ENCODE data around the gene PTPRT.

The PTPRT gene

DNA sequence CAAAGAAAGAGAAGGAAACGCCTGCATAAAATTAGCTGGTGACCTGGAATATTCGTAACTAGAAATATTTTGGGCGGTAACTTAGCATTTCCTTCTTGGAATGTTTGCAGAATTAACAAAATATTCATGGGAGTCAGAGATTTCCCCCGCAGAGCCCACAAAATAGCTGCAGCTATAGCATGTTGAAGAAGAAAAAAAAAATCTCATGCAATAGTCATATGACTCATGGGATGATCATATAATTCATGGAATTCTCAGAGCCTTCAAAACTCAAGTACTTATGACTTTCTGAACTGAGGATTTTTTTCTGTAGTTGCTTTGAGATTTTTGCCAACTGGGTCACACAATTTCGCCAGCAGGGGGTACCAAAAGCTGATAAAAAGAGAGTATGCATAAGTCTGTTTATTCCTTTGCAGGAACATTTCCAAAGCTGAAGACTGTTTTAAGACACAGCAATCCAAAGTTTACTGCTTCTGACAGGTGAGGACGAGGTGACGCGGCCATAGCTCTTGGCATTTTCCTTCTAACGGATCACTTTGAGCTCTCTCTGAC is 985.5 kb downstream of the PTPRT start:
- Histone ChIP-seq H2AK5ac (ENCODE audit: low read length, severe bottlenecking) (no peak overlapping the region), H2BK15ac (ENCODE audit: low read depth, poor library complexity, severe bottlenecking) (no peak overlapping the region), H3K4ac (ENCODE audit: low read depth in 1 of 2, low read length in 2 of 2) (no peak overlapping the region), H3K9ac (ENCODE audit: low read length) (no peak overlapping the region), H3K4me3 (ENCODE audit: insufficient read depth in 1 of 2, low read depth in 1 of 2, low read length in 2 of 2) (no peak overlapping the region), H2BK5ac (ENCODE audit: low read depth, low read length, poor library complexity, severe bottlenecking) (no peak overlapping the region), H3K27me3 (ENCODE audit: control insufficient read depth in 1 of 2, insufficient read depth in 1 of 2, low read length in 2 of 2) (no peaks in the 10 kb centered on the region), H4K8ac (ENCODE audit: low read length) (no peak overlapping the region), H3K18ac (ENCODE audit: low read depth in 1 of 2, low read length in 2 of 2) (no peak overlapping the region), H3K4me1 (ENCODE audit: control insufficient read depth, insufficient read depth, low read depth, low read length) (no peaks in the 10 kb centered on the region), H3K27ac (ENCODE audit: low read length, poor library complexity, severe bottlenecking) (no peak overlapping the region), H2BK120ac (ENCODE audit: low read depth, low read length) (no peak overlapping the region), H2BK12ac (ENCODE audit: low read length in 2 of 2) (no peak overlapping the region), H3K79me1 (replicated peaks; ENCODE audit: low read length, poor library complexity, severe bottlenecking) (no peaks in the 10 kb centered on the region), H3K9me3 (ENCODE audit: control insufficient read depth, low read length) (no peaks in the 10 kb centered on the region), H3K4me2 (ENCODE audit: low read length, poor library complexity, severe bottlenecking) (no peak overlapping the region), H3K14ac (ENCODE audit: low read length in 2 of 2) (no peak overlapping the region), H3K23ac (ENCODE audit: low read length in 2 of 2) (no peak overlapping the region), H2AFZ (ENCODE audit: low read depth, low read length) (no peak overlapping the region), H3K36me3 (ENCODE audit: control insufficient read depth in 1 of 2, insufficient read depth in 2 of 2, low read depth in 1 of 2, low read length in 2 of 2) (no peaks in the 10 kb centered on the region), H4K91ac (ENCODE audit: low read length) (no peak overlapping the region)
- WGBS, result 65% methylated on average over 8 of the region's 9 CpGs
- DNase-seq, result no peak

DNA sequence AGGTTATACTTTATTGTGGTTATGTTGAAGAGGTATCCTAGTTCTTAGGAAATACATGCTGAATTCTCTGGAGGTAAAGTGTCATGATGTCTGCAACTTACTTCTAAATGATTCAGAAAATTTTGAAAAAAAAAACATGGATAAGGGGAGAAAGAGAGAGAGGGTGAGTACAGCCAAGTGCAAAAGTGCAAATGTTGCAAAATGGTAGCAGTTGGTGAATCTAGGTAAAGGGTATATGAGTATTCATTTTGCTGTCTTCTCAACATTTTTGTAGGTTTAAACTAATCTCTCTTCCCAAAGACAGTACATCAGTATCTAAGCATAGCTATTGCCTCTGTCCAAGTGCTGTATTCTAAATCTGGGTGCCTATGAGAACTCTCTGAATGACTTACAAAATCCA is 992.1 kb downstream of the PTPRT start:
- Histone ChIP-seq H3K9me3 (ENCODE audit: control insufficient read depth, low read length) (no peaks in the 10 kb centered on the region), H4K8ac (ENCODE audit: low read length) (no peak overlapping the region), H3K18ac (ENCODE audit: low read depth in 1 of 2, low read length in 2 of 2) (no peak overlapping the region), H3K36me3 (ENCODE audit: control insufficient read depth in 1 of 2, insufficient read depth in 2 of 2, low read depth in 1 of 2, low read length in 2 of 2) (no peaks in the 10 kb centered on the region), H3K14ac (ENCODE audit: low read length in 2 of 2) (no peak overlapping the region), H3K27ac (ENCODE audit: low read length, poor library complexity, severe bottlenecking) (no peak overlapping the region), H2BK15ac (ENCODE audit: low read depth, poor library complexity, severe bottlenecking) (no peak overlapping the region), H3K4me2 (ENCODE audit: low read length, poor library complexity, severe bottlenecking) (no peak overlapping the region), H2BK120ac (ENCODE audit: low read depth, low read length) (no peak overlapping the region), H3K4me1 (ENCODE audit: control insufficient read depth, insufficient read depth, low read depth, low read length) (no peaks in the 10 kb centered on the region), H3K9ac (ENCODE audit: low read length) (no peak overlapping the region), H2AK5ac (ENCODE audit: low read length, severe bottlenecking) (no peak overlapping the region), H2BK12ac (ENCODE audit: low read length in 2 of 2) (no peak overlapping the region), H2BK5ac (ENCODE audit: low read depth, low read length, poor library complexity, severe bottlenecking) (no peak overlapping the region), H3K23ac (ENCODE audit: low read length in 2 of 2) (no peak overlapping the region), H3K27me3 (ENCODE audit: control insufficient read depth in 1 of 2, insufficient read depth in 1 of 2, low read length in 2 of 2) (no peaks in the 10 kb centered on the region), H3K4ac (ENCODE audit: low read depth in 1 of 2, low read length in 2 of 2) (no peak overlapping the region), H4K91ac (ENCODE audit: low read length) (no peak overlapping the region), H3K4me3 (ENCODE audit: insufficient read depth in 1 of 2, low read depth in 1 of 2, low read length in 2 of 2) (no peak overlapping the region), H2AFZ (ENCODE audit: low read depth, low read length) (no peak overlapping the region), H3K79me1 (replicated peaks; ENCODE audit: low read length, poor library complexity, severe bottlenecking) (no peaks in the 10 kb centered on the region)
- no peak for DNase-seq

DNA sequence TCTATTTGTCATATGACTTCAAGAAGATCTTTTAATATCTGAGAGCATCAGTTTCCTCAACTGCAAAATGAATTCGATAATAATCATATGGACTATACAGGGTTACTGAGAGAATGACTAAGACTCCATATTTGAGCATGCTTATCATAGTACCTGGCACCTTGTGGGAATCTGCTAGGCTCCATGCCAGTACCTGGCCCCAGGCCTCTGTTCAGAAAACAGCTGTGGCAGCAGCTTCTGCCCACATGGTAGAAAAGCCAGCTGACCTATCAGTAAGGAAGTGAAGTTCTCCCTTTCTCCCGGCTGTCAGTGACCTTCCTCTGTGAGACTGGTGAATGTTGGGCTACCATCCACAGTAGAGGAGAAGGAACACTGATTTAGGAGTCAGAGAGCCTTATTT is 996.6 kb downstream of the PTPRT start:
- no peaks in the 10 kb centered on the region for H3K79me1 ChIP-seq (replicated peaks; ENCODE audit: low read length, poor library complexity, severe bottlenecking)
- no peak overlapping the region for H2BK5ac ChIP-seq (ENCODE audit: low read depth, low read length, poor library complexity, severe bottlenecking)
- no peak overlapping the region for H2BK15ac ChIP-seq (ENCODE audit: low read depth, poor library complexity, severe bottlenecking)
- H2BK120ac ChIP-seq (ENCODE audit: low read depth, low read length), result no peak overlapping the region
- H3K4ac ChIP-seq (ENCODE audit: low read depth in 1 of 2, low read length in 2 of 2), result no peak overlapping the region
- H3K4me1 ChIP-seq (ENCODE audit: control insufficient read depth, insufficient read depth, low read depth, low read length), result no peaks in the 10 kb centered on the region
- no peaks in the 10 kb centered on the region for H3K36me3 ChIP-seq (ENCODE audit: control insufficient read depth in 1 of 2, insufficient read depth in 2 of 2, low read depth in 1 of 2, low read length in 2 of 2)
- H3K14ac ChIP-seq (ENCODE audit: low read length in 2 of 2), result no peak overlapping the region
- no peak overlapping the region for H3K4me2 ChIP-seq (ENCODE audit: low read length, poor library complexity, severe bottlenecking)
- no peak overlapping the region for H4K91ac ChIP-seq (ENCODE audit: low read length)
- H3K9ac ChIP-seq (ENCODE audit: low read length), result no peak overlapping the region
- H2BK12ac ChIP-seq (ENCODE audit: low read length in 2 of 2), result no peak overlapping the region
- no peak overlapping the region for H3K23ac ChIP-seq (ENCODE audit: low read length in 2 of 2)
- no peaks in the 10 kb centered on the region for H3K9me3 ChIP-seq (ENCODE audit: control insufficient read depth, low read length)
- H2AFZ ChIP-seq (ENCODE audit: low read depth, low read length), result no peak overlapping the region
- 35% methylated on average over 2 of the region's 2 CpGs for WGBS
- no peaks in the 10 kb centered on the region for H3K27me3 ChIP-seq (ENCODE audit: control insufficient read depth in 1 of 2, insufficient read depth in 1 of 2, low read length in 2 of 2)
- DNase-seq, result no peak
- no peak overlapping the region for H3K4me3 ChIP-seq (ENCODE audit: insufficient read depth in 1 of 2, low read depth in 1 of 2, low read length in 2 of 2)
- H3K27ac ChIP-seq (ENCODE audit: low read length, poor library complexity, severe bottlenecking), result no peak overlapping the region
- no peak overlapping the region for H4K8ac ChIP-seq (ENCODE audit: low read length)
- no peak overlapping the region for H3K18ac ChIP-seq (ENCODE audit: low read depth in 1 of 2, low read length in 2 of 2)
- no peak overlapping the region for H2AK5ac ChIP-seq (ENCODE audit: low read length, severe bottlenecking)

DNA sequence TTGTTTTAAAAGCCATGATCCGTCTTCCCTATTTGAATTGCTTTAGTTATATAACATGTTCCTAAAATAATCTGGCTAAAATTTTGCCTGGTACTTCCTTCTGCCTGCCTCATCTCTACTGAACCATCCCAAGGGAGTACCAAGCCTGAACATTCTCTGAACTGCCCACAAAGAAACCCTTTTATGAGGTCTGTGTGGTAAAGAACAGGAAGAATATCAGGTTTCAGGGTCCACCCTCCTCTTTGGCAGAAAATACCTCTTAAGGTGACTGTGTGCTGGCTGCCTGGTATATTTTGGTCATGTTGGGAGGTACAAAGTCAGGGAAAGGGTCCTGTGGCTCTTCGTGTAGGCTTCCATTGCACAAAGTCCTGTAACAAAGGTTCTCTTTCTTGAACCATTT is 997.4 kb downstream of the PTPRT start:
- no peak overlapping the region for H3K4me3 ChIP-seq (ENCODE audit: insufficient read depth in 1 of 2, low read depth in 1 of 2, low read length in 2 of 2)
- no peak overlapping the region for H2AK5ac ChIP-seq (ENCODE audit: low read length, severe bottlenecking)
- H2BK12ac ChIP-seq (ENCODE audit: low read length in 2 of 2), result no peak overlapping the region
- H2BK120ac ChIP-seq (ENCODE audit: low read depth, low read length), result no peak overlapping the region
- H2BK5ac ChIP-seq (ENCODE audit: low read depth, low read length, poor library complexity, severe bottlenecking), result no peak overlapping the region
- H4K8ac ChIP-seq (ENCODE audit: low read length), result no peak overlapping the region
- no peak overlapping the region for H2AFZ ChIP-seq (ENCODE audit: low read depth, low read length)
- no peak overlapping the region for H2BK15ac ChIP-seq (ENCODE audit: low read depth, poor library complexity, severe bottlenecking)
- H3K27ac ChIP-seq (ENCODE audit: low read length, poor library complexity, severe bottlenecking), result no peak overlapping the region
- no peaks in the 10 kb centered on the region for H3K27me3 ChIP-seq (ENCODE audit: control insufficient read depth in 1 of 2, insufficient read depth in 1 of 2, low read length in 2 of 2)
- WGBS, result 60% methylated on average over 1 of the region's 2 CpGs
- H3K4me1 ChIP-seq (ENCODE audit: control insufficient read depth, insufficient read depth, low read depth, low read length), result no peaks in the 10 kb centered on the region
- no peak overlapping the region for H3K4me2 ChIP-seq (ENCODE audit: low read length, poor library complexity, severe bottlenecking)
- no peak overlapping the region for H3K23ac ChIP-seq (ENCODE audit: low read length in 2 of 2)
- no peak overlapping the region for H3K18ac ChIP-seq (ENCODE audit: low read depth in 1 of 2, low read length in 2 of 2)
- no peak for DNase-seq
- H3K14ac ChIP-seq (ENCODE audit: low read length in 2 of 2), result no peak overlapping the region
- H3K9me3 ChIP-seq (ENCODE audit: control insufficient read depth, low read length), result no peaks in the 10 kb centered on the region
- no peak overlapping the region for H3K4ac ChIP-seq (ENCODE audit: low read depth in 1 of 2, low read length in 2 of 2)
- no peak overlapping the region for H3K9ac ChIP-seq (ENCODE audit: low read length)
- H4K91ac ChIP-seq (ENCODE audit: low read length), result no peak overlapping the region
- H3K79me1 ChIP-seq (replicated peaks; ENCODE audit: low read length, poor library complexity, severe bottlenecking), result no peaks in the 10 kb centered on the region
- H3K36me3 ChIP-seq (ENCODE audit: control insufficient read depth in 1 of 2, insufficient read depth in 2 of 2, low read depth in 1 of 2, low read length in 2 of 2), result no peaks in the 10 kb centered on the region
